Panc1 (cell line): ENCODE measurements around the gene G6PC3. TPM values are rescaled to one million over a fixed set of nuclear protein-coding genes. Genes with fewer than 3 reads are reported as not detected.

Source experiments
- ATAC-seq: fragments of 200-7000 bp; cut with Tn5 transposase; 2 replicates; pipeline ENCODE4 v1.9.1; 2020; ENCODE audit warnings: mild to moderate bottlenecking, moderate library complexity
- BruUV-seq: library from RNA; stranded (reverse); fragments of 400-500 nt; replicated peaks from 2 replicates; lab custom pipeline; 2021; lab: Mats Ljungman, UMichigan
- CTCF ChIA-PET: fragments of 300-600 bp; sonication (Branson Sonifier 250); formaldehyde crosslinking; loops from one replicate; lab custom pipeline; 2022; ENCODE audit warnings: antibody characterized with exemption; lab: Charles Lee
- POLR2A ChIA-PET: fragments of 300-600 bp; sonication (Branson Sonifier 250); formaldehyde crosslinking; loops from one replicate; lab custom pipeline; 2022; ENCODE audit warnings: antibody characterized with exemption; lab: Charles Lee
- DNase-seq: peaks from one replicate; pipeline ENCODE4 v3.0.0-alpha.2; 2010; ENCODE audit warnings: low read depth, low spot score
- H3K27ac ChIP-seq: 2 replicates; pipeline ENCODE4 v1.5.1; 2011; ENCODE audit warnings: mild to moderate bottlenecking, low read length, inconsistent platforms
- H3K27me3 ChIP-seq: fragments of 200-500 bp; sonication (Bioruptor generic); 2 replicates; pipeline ENCODE4 v1.6.0; 2014; ENCODE audit warnings: low read length, inconsistent platforms; ENCODE audit not compliant: control insufficient read depth, insufficient read depth
- H3K36me3 ChIP-seq: fragments of 200-500 bp; sonication (Bioruptor generic); 2 replicates; pipeline ENCODE4 v1.5.1; 2014; ENCODE audit warnings: inconsistent platforms, mild to moderate bottlenecking, low read length, moderate library complexity; ENCODE audit not compliant: control insufficient read depth, insufficient read depth
- H3K4me1 ChIP-seq: 2 replicates; pipeline ENCODE4 v1.5.1; 2011; ENCODE audit warnings: inconsistent platforms, mild to moderate bottlenecking, low read length, moderate library complexity; ENCODE audit not compliant: control insufficient read depth, insufficient read depth
- H3K4me3 ChIP-seq, 2 experiments: 2 replicates each; pipeline ENCODE4 v1.5.1; 2011 to 2012; ENCODE audit warnings: low read depth in 2 of 2, low read length in 2 of 2, mild to moderate bottlenecking in 2 of 2, inconsistent platforms in 1 of 2, moderate library complexity in 1 of 2
- H3K9me3 ChIP-seq: fragments of 200-500 bp; sonication (Bioruptor generic); 2 replicates; pipeline ENCODE4 v1.5.1; 2014; ENCODE audit warnings: low read depth, mild to moderate bottlenecking, inconsistent platforms, low read length, moderate library complexity; ENCODE audit not compliant: control insufficient read depth, insufficient read depth
- POLR2AphosphoS5 ChIP-seq: IDR thresholded peaks from 2 replicates; pipeline ENCODE4 v1.6.1; 2012; ENCODE audit warnings: mild to moderate bottlenecking, low read depth, low read length, moderate library complexity
- SIN3A ChIP-seq: IDR thresholded peaks from 2 replicates; pipeline ENCODE4 v1.6.1; 2012; ENCODE audit warnings: low read depth, mild to moderate bottlenecking, low read length, moderate library complexity, borderline replicate concordance; ENCODE audit not compliant: insufficient read depth
- TCF7L2 ChIP-seq: IDR thresholded peaks from 2 replicates; pipeline ENCODE4 v1.6.1; 2011; ENCODE audit warnings: mild to moderate bottlenecking, low read depth, low read length, inconsistent platforms
- in situ Hi-C: cut with HindIII; loops from 2 replicates; pipeline ENCODE4 v1.10.0; 2016; ENCODE audit warnings: low sequenced_read_pairs, low pct_unique_long_range_greater_than_20kb
- intact Hi-C: fragments of 100-400 bp; cut with micrococcal nuclease; formaldehyde crosslinking; loops from one replicate; pipeline ENCODE4 v1.10.0; 2022; ENCODE audit not compliant: unreplicated experiment
- total RNA-seq: library from RNA; stranded (reverse); gene quantifications from one replicate; pipeline ENCODE4 v1.2.1, GENCODE V29; 2021; ENCODE audit not compliant: unreplicated experiment
- TF ChIP-seq, protein P1 (sequence below): fragments of 450-650 bp; IDR thresholded peaks from 2 replicates; pipeline ENCODE4 v1.5.1; 2017; ENCODE audit warnings: mild to moderate bottlenecking
- TF ChIP-seq, protein P2 (sequence below), 2 experiments: IDR thresholded peaks; 2 replicates each; pipeline ENCODE4 v1.6.1; 2011 to 2012; ENCODE audit warnings: low read depth in 2 of 2, control low read depth in 1 of 2, low read length in 1 of 2, mild to moderate bottlenecking in 1 of 2, moderate library complexity in 1 of 2; ENCODE audit not compliant: insufficient read depth in 1 of 2

Gene G6PC3
- total RNA-seq, 1 experiment from 2014 or later: 42.7 TPM

DNA sequence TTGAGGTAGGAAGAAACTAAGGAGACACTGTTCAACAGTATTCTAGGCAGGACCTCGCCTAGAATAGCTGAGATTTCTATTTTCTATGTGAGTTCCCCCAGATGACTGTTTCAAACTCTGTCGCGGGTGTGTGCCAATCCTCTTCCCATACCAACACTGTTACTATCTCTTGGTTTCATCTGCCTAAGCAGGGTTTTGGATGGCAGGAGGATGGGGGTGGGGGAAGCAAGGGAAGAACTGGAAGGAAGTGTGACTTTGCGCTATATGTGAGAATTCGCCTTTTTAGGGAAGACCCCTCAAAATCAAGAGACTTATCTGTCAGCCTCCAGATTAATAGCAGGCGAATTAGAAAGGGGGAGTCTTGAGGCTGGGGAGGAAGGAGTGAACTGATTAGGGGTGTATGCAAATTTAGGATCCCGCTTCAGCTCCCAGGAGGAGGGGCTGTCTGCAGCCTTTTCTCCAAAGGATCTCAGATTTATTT is 521 bp upstream of the G6PC3 start:
- POLR2A ChIA-PET: interaction anchor here (0.7 kb wide), 2 partner anchors 55 to 345 kb away, joined by 5 to 10 read pairs; partner anchors contain the start of gene TMEM101
- intact Hi-C loops: no loop called here

DNA sequence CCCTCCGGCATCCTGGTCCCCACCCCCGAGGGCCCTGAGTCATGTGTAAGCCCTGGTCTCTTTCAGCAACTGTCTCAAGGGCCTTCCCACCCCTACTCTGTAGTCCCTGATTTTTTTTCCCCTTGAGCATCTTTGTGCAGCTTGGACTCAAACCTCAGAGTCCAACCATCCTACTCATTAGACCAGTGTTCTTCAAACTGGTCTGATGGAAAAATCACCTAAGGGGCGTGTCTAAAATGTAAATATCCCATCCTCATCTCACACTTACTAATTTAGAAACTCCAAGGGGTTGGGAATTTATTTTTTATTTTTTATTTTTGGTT is 624 bp downstream of the G6PC3 start:
- no peak for DNase-seq
- Histone ChIP-seq H3K27ac (peak overlapping the region; percentile 93), H3K9me3 (no peaks in the 10 kb centered on the region), H3K36me3 (peaks cover 2% of the 10 kb centered on the region; the same call in 1 of the 2 replicates), H3K27me3 (no peaks in the 10 kb centered on the region), H3K4me1 (peaks cover 20% of the 10 kb centered on the region), H3K4me3 (peak overlapping the region; percentile 71 to 87)
- ChIA-PET POLR2A (interaction anchor here (0.7 kb wide), 1 partner anchor 291 kb away, joined by 5 read pairs; no protein-coding TSS in a partner anchor), CTCF (no interaction called here)
- intact Hi-C loops (no loop called here), in situ Hi-C loops (no loop called here)
- TF ChIP-seq POLR2AphosphoS5 (no peak), TCF7L2 (no peak), SIN3A (no peak)
- TF ChIP-seq, protein P1, sequence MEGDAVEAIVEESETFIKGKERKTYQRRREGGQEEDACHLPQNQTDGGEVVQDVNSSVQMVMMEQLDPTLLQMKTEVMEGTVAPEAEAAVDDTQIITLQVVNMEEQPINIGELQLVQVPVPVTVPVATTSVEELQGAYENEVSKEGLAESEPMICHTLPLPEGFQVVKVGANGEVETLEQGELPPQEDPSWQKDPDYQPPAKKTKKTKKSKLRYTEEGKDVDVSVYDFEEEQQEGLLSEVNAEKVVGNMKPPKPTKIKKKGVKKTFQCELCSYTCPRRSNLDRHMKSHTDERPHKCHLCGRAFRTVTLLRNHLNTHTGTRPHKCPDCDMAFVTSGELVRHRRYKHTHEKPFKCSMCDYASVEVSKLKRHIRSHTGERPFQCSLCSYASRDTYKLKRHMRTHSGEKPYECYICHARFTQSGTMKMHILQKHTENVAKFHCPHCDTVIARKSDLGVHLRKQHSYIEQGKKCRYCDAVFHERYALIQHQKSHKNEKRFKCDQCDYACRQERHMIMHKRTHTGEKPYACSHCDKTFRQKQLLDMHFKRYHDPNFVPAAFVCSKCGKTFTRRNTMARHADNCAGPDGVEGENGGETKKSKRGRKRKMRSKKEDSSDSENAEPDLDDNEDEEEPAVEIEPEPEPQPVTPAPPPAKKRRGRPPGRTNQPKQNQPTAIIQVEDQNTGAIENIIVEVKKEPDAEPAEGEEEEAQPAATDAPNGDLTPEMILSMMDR: no peak
- TF ChIP-seq, protein P2, sequence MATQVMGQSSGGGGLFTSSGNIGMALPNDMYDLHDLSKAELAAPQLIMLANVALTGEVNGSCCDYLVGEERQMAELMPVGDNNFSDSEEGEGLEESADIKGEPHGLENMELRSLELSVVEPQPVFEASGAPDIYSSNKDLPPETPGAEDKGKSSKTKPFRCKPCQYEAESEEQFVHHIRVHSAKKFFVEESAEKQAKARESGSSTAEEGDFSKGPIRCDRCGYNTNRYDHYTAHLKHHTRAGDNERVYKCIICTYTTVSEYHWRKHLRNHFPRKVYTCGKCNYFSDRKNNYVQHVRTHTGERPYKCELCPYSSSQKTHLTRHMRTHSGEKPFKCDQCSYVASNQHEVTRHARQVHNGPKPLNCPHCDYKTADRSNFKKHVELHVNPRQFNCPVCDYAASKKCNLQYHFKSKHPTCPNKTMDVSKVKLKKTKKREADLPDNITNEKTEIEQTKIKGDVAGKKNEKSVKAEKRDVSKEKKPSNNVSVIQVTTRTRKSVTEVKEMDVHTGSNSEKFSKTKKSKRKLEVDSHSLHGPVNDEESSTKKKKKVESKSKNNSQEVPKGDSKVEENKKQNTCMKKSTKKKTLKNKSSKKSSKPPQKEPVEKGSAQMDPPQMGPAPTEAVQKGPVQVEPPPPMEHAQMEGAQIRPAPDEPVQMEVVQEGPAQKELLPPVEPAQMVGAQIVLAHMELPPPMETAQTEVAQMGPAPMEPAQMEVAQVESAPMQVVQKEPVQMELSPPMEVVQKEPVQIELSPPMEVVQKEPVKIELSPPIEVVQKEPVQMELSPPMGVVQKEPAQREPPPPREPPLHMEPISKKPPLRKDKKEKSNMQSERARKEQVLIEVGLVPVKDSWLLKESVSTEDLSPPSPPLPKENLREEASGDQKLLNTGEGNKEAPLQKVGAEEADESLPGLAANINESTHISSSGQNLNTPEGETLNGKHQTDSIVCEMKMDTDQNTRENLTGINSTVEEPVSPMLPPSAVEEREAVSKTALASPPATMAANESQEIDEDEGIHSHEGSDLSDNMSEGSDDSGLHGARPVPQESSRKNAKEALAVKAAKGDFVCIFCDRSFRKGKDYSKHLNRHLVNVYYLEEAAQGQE (IDR thresholded peaks at IDR 0.05; ENCODE audit: insufficient read depth in 1 of 2, low read depth in 2 of 2, low read length in 1 of 2): no peak
- no TSS peak for BruUV-seq
- ATAC-seq: no peak

More for the DNA sequence above, 521 bp upstream of the G6PC3 start:
- no peak for ATAC-seq
- Histone ChIP-seq H3K27ac (peak overlapping the region; percentile 95), H3K36me3 (peaks cover 2% of the 10 kb centered on the region; the same call in 1 of the 2 replicates), H3K4me1 (peaks cover 20% of the 10 kb centered on the region), H3K4me3 (peak overlapping the region; percentile 64 to 71), H3K27me3 (no peaks in the 10 kb centered on the region), H3K9me3 (no peaks in the 10 kb centered on the region)
- CTCF ChIA-PET: no interaction called here
- no peak for DNase-seq
- no TSS peak for BruUV-seq
- TF ChIP-seq SIN3A: no peak
- no peak for TF ChIP-seq POLR2AphosphoS5
- TF ChIP-seq, protein P2 (IDR thresholded peaks at IDR 0.05; ENCODE audit: insufficient read depth in 1 of 2, low read depth in 2 of 2, low read length in 1 of 2): no peak
- TF ChIP-seq TCF7L2: no peak
- TF ChIP-seq, protein P1: no peak
- in situ Hi-C loops: no loop called here
